GM21367 (cell line): ENCODE measurements around the gene IL3.

ENCODE experiments used
- ATAC-seq: cut with Tn5 transposase; IDR thresholded peaks from one replicate; pipeline ENCODE4 v1.9.1; 2021; ENCODE audit not compliant: unreplicated experiment

IL3 gene

GRCh38 chr5:132072070-132072469, 11.6 kb downstream of the IL3 start:
- ATAC-seq: no peak

- no peak for ATAC-seq
Observed at GRCh38 chr5:132072528-132072927, 12.1 kb downstream of the IL3 start.

GRCh38 chr5:132073231-132074013, 13.0 kb downstream of the IL3 start, which contains the start of gene CSF2:
Gene CSF2, plus strand, starts transcription at chr5:132073789. Its CDS starts 35 bp downstream, at chr5:132073824.
- no peak for ATAC-seq

- no peak for ATAC-seq
Observed at GRCh38 chr5:132074091-132074771, 13.8 kb downstream of the IL3 start.

GRCh38 chr5:132074772-132075718, 14.6 kb downstream of the IL3 start:
- peak; percentile 42 for ATAC-seq

GRCh38 chr5:132075719-132076077, 15.2 kb downstream of the IL3 start:
- no peak for ATAC-seq

- no peak for ATAC-seq
Observed at GRCh38 chr5:132076202-132076830, 15.9 kb downstream of the IL3 start.

- ATAC-seq: no peak
Observed at GRCh38 chr5:132076983-132077382, 16.5 kb downstream of the IL3 start.

- ATAC-seq: no peak
Observed at GRCh38 chr5:132079081-132079480, 18.6 kb downstream of the IL3 start.

GRCh38 chr5:132079619-132080018, 19.2 kb downstream of the IL3 start:
- no peak for ATAC-seq

GRCh38 chr5:132080595-132080994, 20.1 kb downstream of the IL3 start:
- ATAC-seq: no peak

GRCh38 chr5:132081458-132081857, 21.0 kb downstream of the IL3 start:
- no peak for ATAC-seq

- ATAC-seq: no peak
Observed at GRCh38 chr5:132082329-132083023, 22.0 kb downstream of the IL3 start.

- ATAC-seq: no peak
Observed at GRCh38 chr5:132083071-132083678, 22.7 kb downstream of the IL3 start.

GRCh38 chr5:132085686-132086085, 25.2 kb downstream of the IL3 start:
- ATAC-seq: no peak

GRCh38 chr5:132086277-132086794, 25.9 kb downstream of the IL3 start:
- no peak for ATAC-seq

GRCh38 chr5:132087176-132087575, 26.7 kb downstream of the IL3 start:
- no peak for ATAC-seq

- ATAC-seq: no peak
Observed at GRCh38 chr5:132087661-132088060, 27.2 kb downstream of the IL3 start.

GRCh38 chr5:132089363-132089762, 28.9 kb downstream of the IL3 start:
- ATAC-seq: no peak

- no peak for ATAC-seq
Observed at GRCh38 chr5:132090107-132090506, 29.7 kb downstream of the IL3 start.
